ENCODE data around the gene HOXA9. TPM values are rescaled to one million over a fixed set of nuclear protein-coding genes. Genes with fewer than 3 reads are reported as not detected.

The HOXA9 gene
- total RNA-seq, 2 experiments from 2014 or later: not detected

GRCh38 chr7:27160546-27161213 lies 4.7 kb downstream of the HOXA9 start:
- CTCF ChIA-PET: interaction anchor here (0.6 to 3.1 kb wide), 25 partner anchors 8 to 1268 kb away, joined by 3 to 23 read pairs (median 3); partner anchors contain the start of genes HOXA10, HOXA3, HOXA4 and HOXA6
- POLR2A ChIA-PET: no interaction called here

GRCh38 chr7:27160145-27160545 lies 5.2 kb downstream of the HOXA9 start:
- POLR2A ChIA-PET: no interaction called here
- CTCF ChIA-PET: interaction anchor here (1.2 to 3.1 kb wide), 13 partner anchors 9 to 791 kb away, joined by 3 to 23 read pairs (median 5); partner anchors contain the start of genes HOXA10 and HOXA4

- CTCF ChIA-PET: no interaction called here
- POLR2A ChIA-PET: no interaction called here
These were observed 5.8 kb downstream of the HOXA9 start for GRCh38 chr7:27159266-27160144.

DNA sequence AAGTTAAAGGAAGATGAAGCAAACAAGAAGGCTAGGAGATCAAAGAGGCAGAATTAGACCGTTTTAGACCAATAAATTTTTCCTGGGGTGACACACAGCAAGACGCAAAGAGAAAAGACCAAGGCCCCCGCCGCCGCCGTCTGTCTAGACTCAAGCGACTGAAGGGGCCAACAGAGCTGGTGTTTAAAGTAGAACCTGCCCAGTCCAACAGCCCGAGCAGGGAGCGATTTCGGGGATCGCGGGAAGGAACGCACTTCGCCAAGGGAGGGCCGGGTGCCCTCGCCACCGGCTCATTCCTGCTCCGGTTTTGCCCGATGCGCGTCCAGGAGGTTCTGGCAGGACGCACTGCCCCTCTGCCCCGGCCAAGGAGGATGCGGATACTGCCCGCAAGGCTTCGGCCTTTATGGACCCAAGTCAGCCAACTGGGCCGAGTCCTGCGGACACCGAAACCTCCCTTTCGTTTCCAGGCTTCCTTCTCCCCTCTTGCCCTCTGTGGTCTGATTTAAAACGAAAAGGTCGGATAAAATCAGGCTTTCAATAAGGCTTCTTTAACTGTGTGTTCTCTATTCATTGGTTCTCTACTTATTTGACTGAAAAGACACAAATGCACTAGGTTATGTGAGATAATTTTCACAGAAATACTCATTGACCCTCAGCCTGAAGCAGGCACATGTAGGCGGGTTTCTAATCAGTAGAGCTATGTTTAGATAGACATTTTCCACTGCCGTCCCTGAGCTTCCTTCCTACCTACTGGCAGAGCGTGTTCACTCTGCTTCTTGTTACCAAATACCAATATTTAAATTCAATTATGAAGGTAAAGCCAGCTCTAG lies 6.7 kb downstream of the HOXA9 start:
- CTCF ChIA-PET: interaction anchor here (0.9 kb wide), 1 partner anchor 476 kb away, joined by 3 read pairs; no protein-coding TSS in a partner anchor
- POLR2A ChIA-PET: no interaction called here

DNA sequence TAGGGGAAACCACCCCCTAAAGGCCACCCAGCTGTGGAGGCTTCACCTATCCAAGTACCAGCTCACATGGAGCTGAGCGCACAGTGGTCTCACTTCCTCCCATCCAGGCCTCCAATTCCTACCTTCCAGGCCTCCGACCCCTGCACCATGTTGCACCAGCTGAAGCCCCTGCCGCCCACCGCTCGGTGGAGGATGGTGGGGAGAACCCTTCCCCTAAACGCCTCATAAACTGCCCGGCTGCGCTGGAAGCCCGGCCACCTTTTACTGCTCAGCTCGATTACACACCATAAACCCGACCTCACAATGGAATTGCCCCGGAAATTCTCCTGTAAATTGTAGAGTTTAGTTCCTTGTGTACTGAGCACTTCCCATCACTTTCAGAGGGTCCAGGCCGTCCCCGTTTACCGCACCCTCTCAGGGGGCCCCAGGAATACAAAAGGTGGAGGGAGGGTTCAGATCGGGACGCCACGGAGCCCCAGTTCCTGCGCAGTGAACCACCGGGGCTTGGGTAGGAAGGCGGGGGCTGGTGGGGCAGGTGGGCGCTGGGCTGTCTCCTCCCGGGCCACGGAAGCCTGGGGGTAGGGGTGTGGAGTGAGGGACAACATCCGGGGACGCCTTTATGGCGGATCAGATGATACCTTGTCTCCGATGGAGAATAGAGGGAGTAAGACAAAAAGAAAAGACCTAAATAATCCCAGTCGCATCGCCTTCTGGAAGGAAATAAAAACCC lies 7.5 kb downstream of the HOXA9 start:
- CTCF ChIA-PET: interaction anchor here (0.6 to 0.9 kb wide), 2 partner anchors 282 to 475 kb away, joined by 3 read pairs; no protein-coding TSS in a partner anchor
- POLR2A ChIA-PET: no interaction called here

DNA sequence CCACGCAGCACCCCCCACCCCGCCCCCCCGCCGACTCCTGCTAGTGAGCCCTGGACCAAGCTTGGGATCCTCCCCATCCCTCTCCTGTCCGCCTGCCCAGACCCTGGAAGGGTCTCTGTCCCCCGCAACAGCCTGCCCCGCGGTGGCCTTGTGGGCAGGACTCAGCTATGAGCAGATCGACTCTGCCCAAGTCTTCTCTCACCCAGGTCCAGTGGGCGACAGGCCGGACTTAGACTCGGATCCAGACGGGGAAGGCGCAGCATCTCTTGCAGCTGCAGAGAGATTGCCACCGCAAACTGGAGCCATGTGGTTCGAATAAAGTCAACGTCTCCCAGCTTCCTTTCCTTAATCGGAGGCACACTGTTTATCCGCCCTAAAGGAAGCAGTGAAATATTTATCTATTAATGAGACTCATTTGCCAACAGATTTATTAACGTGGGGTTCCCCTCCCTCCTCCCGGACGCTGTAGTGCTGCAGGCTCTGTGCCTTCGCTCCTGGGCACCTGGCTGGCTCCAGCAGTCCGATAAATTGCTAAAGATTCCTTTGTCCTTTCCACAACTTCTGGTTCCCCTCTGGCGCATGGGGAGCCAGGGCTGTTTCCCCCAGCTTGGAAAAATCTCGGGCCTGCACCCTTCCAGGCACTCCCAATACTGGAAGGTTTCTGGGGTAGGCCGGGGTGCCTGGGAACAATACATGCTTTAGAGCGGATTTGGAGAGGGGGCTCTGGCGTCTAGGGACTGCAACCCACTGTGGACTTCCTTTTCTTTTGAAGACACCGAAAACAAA lies 8.2 kb downstream of the HOXA9 start:
- ChIA-PET POLR2A (no interaction called here), CTCF (interaction anchor here (0.6 to 1.1 kb wide), 5 partner anchors 10 to 474 kb away, joined by 3 to 4 read pairs (median 3); partner anchors contain the start of genes HOXA10, HOXA13 and HOXA6)

DNA sequence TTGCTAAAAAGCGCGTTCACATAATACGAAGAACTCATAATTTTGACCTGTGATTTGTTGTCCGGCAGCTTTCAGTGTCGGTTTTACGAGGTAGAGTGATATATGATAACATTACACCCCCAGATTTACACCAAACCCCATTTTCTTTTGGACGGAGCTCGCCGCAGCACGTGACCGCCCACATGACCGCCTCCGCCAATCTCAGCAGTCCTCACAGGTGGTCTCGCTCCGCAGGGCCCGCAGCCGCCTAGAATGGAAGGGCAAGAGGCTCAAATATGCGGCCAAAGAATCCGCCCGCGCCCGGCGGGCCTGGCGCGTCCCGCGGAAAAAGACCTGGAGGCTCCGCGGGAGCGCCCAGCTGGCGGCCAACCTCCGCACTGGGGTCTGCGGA lies 8.8 kb downstream of the HOXA9 start, which contains the start of gene HOXA7:
HOXA7 (minus strand) TSS at position 168 of the 391 bp plus-strand sequence; CDS start at position 38, 130 bp downstream.
- POLR2A ChIA-PET: no interaction called here
- CTCF ChIA-PET: interaction anchor here (0.7 to 1.1 kb wide), 3 partner anchors 9 to 18 kb away, joined by 3 to 4 read pairs (median 3); partner anchors contain the start of genes HOXA10 and HOXA6

DNA sequence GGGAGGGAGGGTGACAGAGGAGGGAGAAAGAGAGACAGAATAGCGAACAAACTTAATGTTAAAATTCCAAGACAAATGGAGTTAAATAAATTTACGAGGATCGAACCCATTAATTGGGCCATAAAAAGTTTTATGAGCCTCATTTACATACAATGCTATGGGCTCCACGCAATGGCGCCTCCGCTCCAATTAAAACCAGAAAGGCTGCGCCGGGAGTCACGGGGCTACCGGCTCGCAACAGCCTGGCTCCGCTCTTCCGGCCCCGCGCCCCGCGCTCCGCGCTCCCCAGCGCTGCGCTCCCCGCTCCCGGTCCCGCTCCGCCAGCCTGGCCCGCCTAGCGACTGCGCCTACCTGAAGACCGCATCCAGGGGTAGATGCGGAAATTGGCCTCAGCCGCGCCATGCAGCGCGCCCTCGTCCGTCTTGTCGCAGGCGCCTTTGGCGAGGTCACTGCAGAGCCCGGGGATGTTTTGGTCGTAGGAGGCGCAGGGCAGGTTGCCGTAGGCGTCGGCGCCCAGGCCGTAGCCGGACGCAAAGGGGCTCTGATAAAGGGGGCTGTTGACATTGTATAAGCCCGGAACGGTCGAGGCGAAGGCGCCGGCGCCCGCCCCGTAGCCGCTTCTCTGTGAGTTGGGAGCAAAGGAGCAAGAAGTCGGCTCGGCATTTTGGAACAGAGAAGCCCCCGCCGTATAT lies 9.4 kb downstream of the HOXA9 start:
- CTCF ChIA-PET: interaction anchor here (0.7 to 2.0 kb wide), 4 partner anchors 9 to 18 kb away, joined by 3 to 8 read pairs (median 4); partner anchors contain the start of genes HOXA10, HOXA6 and HOXA9
- POLR2A ChIA-PET: no interaction called here

DNA sequence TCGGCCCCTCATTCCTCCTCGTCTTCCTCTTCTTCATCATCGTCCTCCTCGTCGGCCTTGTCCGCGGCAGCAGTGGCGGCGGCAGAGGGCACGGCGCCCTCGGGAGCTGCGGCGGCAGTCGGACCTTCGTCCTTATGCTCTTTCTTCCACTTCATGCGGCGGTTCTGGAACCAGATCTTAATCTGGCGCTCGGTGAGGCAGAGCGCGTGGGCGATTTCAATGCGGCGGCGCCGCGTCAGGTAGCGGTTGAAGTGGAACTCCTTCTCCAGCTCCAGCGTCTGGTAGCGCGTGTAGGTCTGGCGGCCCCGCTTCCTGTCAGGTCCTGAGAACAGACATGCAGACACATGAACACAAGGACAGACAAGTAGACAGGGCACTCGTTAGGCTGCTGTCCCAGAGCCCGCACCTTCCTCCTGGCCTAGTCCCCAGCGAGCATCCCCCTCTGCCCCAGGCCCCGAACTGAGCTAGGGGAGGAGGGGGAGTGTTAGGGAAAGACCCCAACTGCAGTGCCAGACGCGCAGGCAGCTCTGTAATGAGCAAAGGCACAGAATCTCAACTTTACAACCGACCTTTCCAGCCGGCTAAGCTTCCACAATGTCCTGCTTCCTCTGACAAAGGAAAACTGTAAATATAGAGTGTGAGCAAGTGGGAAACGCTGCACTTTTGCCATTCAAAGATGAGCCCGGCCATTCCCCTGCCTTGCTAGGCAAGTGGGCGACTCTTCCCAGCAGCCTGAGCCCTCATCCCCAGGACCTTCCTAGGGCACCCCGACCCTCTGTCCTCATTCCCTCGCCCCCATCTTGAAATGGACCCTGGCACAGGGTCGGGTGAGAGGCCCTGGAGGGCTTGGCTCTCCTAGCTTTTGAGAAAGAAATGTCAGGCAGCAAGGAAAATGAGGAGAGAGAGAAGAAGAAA lies 10.2 kb downstream of the HOXA9 start:
- ChIA-PET POLR2A (no interaction called here), CTCF (interaction anchor here (2.0 kb wide), 1 partner anchor 10 kb away, joined by 8 read pairs; the partner anchor contains the start of gene HOXA9)

GRCh38 chr7:27154369-27154768 lies 11.0 kb downstream of the HOXA9 start:
- POLR2A ChIA-PET: no interaction called here
- CTCF ChIA-PET: interaction anchor here (2.0 kb wide), 1 partner anchor 11 kb away, joined by 8 read pairs; the partner anchor contains the start of gene HOXA9

GRCh38 chr7:27153526-27153925 lies 11.8 kb downstream of the HOXA9 start:
- ChIA-PET CTCF (no interaction called here), POLR2A (no interaction called here)

- POLR2A ChIA-PET: no interaction called here
These were observed 12.4 kb downstream of the HOXA9 start for GRCh38 chr7:27152816-27153442.

GRCh38 chr7:27151931-27152815 lies 13.2 kb downstream of the HOXA9 start, which contains the start of gene HOXA3:
Gene HOXA3, minus strand, starts transcription at chr7:27152583. Its CDS starts 41,943 bp downstream, at chr7:27110640.
- POLR2A ChIA-PET: no interaction called here
- CTCF ChIA-PET: interaction anchor here (1.0 to 1.6 kb wide), 5 partner anchors 9 to 39 kb away, joined by 3 to 7 read pairs (median 5); partner anchors contain the start of gene HOXA4

More at GRCh38 chr7:27152816-27153442, 12.4 kb downstream of the HOXA9 start:
- CTCF ChIA-PET: interaction anchor here (1.0 to 1.4 kb wide), 2 partner anchors 8 to 38 kb away, joined by 3 to 7 read pairs; no protein-coding TSS in a partner anchor

DNA sequence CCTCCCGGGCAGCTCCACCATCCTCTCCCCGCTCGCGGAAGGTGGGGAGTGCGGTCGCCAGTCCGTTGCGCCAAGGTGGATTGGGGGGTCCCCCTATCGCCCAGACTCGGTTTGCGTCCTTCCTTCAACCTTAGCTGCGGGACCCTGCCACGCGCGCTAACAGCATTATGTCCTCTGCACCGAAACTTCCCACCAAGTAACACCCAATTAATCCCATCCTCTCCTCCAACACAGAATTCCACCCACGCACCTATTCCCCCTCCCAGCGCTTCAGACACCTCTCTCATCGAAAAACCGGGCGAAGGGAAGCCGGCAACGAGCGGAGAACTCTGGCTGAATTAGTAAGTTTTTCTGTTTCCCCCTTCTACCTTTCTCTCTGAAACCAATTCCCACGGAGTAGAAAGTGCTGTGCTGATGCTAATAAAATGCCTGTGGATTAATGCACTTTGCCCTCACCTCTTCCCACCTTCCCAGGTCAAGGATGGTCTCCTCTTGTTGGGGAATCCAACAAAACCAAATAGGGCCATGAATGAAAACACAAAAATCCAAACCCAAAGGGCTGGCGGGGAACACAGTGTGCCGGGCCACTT lies 13.9 kb downstream of the HOXA9 start:
- ChIA-PET CTCF (interaction anchor here (1.0 to 1.6 kb wide), 8 partner anchors 10 to 469 kb away, joined by 3 to 6 read pairs (median 4); partner anchors contain the start of gene HOXA4), POLR2A (no interaction called here)
